Thyroid gland (tissue), 4 donors: Measurements from ENCODE around the gene ZBTB16.

ENCODE experiments used
- CTCF ChIP-seq, 6 experiments: fragments of 200-600 bp in 3 of 6; fragments of 450-650 bp in 3 of 6; sonication (generic) in 3 of 6; IDR thresholded peaks; one replicate each; pipeline ENCODE4 v1.5.1; 2016 to 2019; ENCODE audit warnings: antibody characterized with exemption in 6 of 6, mild to moderate bottlenecking in 2 of 6, inconsistent platforms in 1 of 6, moderate library complexity in 1 of 6
- POLR2A ChIP-seq, 2 donors: fragments of 450-650 bp; IDR thresholded peaks; one replicate each; pipeline ENCODE4 v1.6.1; 2017; ENCODE audit warnings: antibody characterized with exemption in 2 of 2, mild to moderate bottlenecking in 2 of 2, moderate library complexity in 1 of 2

GRCh38 chr11:114280696-114281095 is 221.2 kb downstream of the ZBTB16 start:
- TF ChIP-seq CTCF (IDR thresholded peaks at IDR 0.05) (peak in 3 of 6 experiments; percentile 19 to 43 (median 33)), POLR2A (IDR thresholded peaks at IDR 0.05) (no peak)
